C4-2B (cell line): Measurements from ENCODE around the gene DDX24.

Experiments used
- CTCF ChIP-seq: fragments of 450-650 bp; conservative IDR thresholded peaks from 2 replicates; pipeline ENCODE4 v1.5.1; 2017; ENCODE audit warnings: mild to moderate bottlenecking
- ZFX ChIP-seq: fragments of 450-650 bp; IDR thresholded peaks from 2 replicates; pipeline ENCODE4 v1.6.1; 2017

- TF ChIP-seq CTCF (no peak), ZFX (no peak)
Observed at GRCh38 chr14:94074534-94074933, 6.5 kb downstream of the DDX24 start.
